Gastrocnemius medialis (tissue), 4 donors: ENCODE results near the gene ZDHHC14. TPM values are rescaled to one million over a fixed set of nuclear protein-coding genes. Genes with fewer than 3 reads are reported as not detected.

Experiments used
- ATAC-seq, 2 donors: fragments of 150-250 bp; one replicate each; pipeline ENCODE4 v1.9.1; 2016
- DNase-seq, 2 donors: peaks; one replicate each; pipeline ENCODE4 v3.0.0-alpha.2; 2019
- H3K27ac ChIP-seq, 4 donors: fragments of 200-600 bp; sonication (generic); 1 replicate in 1 of 4; 2 replicates in 3 of 4; pipeline ENCODE4 v1.5.1; 2016 to 2018; ENCODE audit warnings: mild to moderate bottlenecking in 2 of 4, moderate library complexity in 1 of 4
- H3K27me3 ChIP-seq, 3 donors: fragments of 200-600 bp; sonication (generic) in 2 of 3; 1 replicate in 1 of 3; 2 replicates in 2 of 3; pipeline versions ENCODE4 v1.5.1 to v1.6.0; 2016 to 2019; ENCODE audit warnings: mild to moderate bottlenecking in 1 of 3, moderate library complexity in 1 of 3
- H3K36me3 ChIP-seq, 2 donors: fragments of 200-600 bp; sonication (generic) in 1 of 2; one replicate each; pipeline ENCODE4 v1.5.1; 2017 to 2018
- H3K4me1 ChIP-seq, 2 donors: fragments of 200-600 bp; sonication (generic) in 1 of 2; one replicate each; pipeline ENCODE4 v1.5.1; 2016 to 2017; ENCODE audit warnings: mild to moderate bottlenecking in 2 of 2
- H3K4me3 ChIP-seq, 4 donors: fragments of 200-600 bp; sonication (generic) in 3 of 4; 1 replicate in 1 of 4; 2 replicates in 3 of 4; pipeline ENCODE4 v1.5.1; 2016 to 2019; ENCODE audit warnings: mild to moderate bottlenecking in 2 of 4
- H3K9me3 ChIP-seq, 3 donors: fragments of 200-600 bp; sonication (generic) in 2 of 3; 1 replicate in 1 of 3; 2 replicates in 2 of 3; pipeline ENCODE4 v1.5.1; 2016 to 2019
- POLR2A ChIP-seq, 2 donors: fragments of 450-650 bp; IDR thresholded peaks; one replicate each; pipeline ENCODE4 v1.6.1; 2017; ENCODE audit warnings: antibody characterized with exemption in 2 of 2, mild to moderate bottlenecking in 2 of 2, moderate library complexity in 2 of 2
- in situ Hi-C, 4 donors: fragments of 200-750 bp; cut with MboI; loops; one replicate each; pipeline versions ENCODE4 v1.15.0 to v1.8.0; 2017; ENCODE audit warnings: low sequenced_read_pairs in 4 of 4
- intact Hi-C: fragments of 100-400 bp; cut with DNase I; formaldehyde crosslinking; loops from one replicate; pipeline ENCODE4 v1.15.1; 2023; ENCODE audit warnings: low total_unique reads
- total RNA-seq, 4 donors: library from RNA; depleted of rRNA; stranded (reverse); fragments of >200 nt; gene quantifications; one replicate each; pipeline versions ENCODE4 v1.1.0 to v1.2.3, GENCODE V29; 2016
- TF ChIP-seq, protein P1 (sequence below), 5 experiments: fragments of 450-650 bp in 3 of 5; fragments of 200-600 bp in 2 of 5; sonication (generic) in 2 of 5; IDR thresholded peaks in 4 of 5; conservative IDR thresholded peaks in 1 of 5; 1 replicate in 4 of 5; 2 replicates in 1 of 5; pipeline ENCODE4 v1.5.1; 2016 to 2019; ENCODE audit warnings: antibody characterized with exemption in 5 of 5, mild to moderate bottlenecking in 3 of 5, moderate library complexity in 3 of 5

Gene ZDHHC14
- total RNA-seq, 4 donors from 2014 or later: 3.7 to 7.7 (median 5.9) TPM

DNA sequence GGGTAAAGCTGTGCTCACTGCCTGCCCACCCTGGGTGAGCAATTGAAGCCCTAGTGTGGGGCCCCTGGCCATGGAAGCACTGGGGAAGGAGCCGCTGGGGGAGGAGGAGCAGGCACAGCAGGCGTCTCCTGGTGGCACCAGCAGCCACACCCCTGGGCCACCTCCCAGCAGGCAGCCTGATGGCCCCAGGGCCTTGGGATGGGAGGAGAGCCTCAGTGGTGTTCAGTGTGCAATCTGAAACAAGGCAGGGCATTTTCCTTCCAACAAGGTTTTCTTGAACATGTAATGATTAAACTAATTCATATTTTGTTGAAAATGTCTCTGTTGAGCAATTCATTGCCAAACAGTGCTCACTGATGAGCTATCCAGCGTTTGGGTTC lies 151.0 kb downstream of the ZDHHC14 start:
- Histone ChIP-seq H3K4me1 (peaks cover 39 to 76% of the 10 kb centered on the region in 2 donors), H3K36me3 (no peaks in the 10 kb centered on the region), H3K27me3 (no peaks in the 10 kb centered on the region), H3K4me3 (no peak overlapping the region), H3K9me3 (no peaks in the 10 kb centered on the region), H3K27ac (peak overlapping the region; percentile 36 to 76 (median 64))
- DNase-seq (no peak), ATAC-seq (no peak)
- in situ Hi-C loops (no loop called here), intact Hi-C loops (loop anchor here (10.0 kb wide), 1 partner anchor 287 kb away; no protein-coding TSS in a partner anchor)
- TF ChIP-seq, protein P1, sequence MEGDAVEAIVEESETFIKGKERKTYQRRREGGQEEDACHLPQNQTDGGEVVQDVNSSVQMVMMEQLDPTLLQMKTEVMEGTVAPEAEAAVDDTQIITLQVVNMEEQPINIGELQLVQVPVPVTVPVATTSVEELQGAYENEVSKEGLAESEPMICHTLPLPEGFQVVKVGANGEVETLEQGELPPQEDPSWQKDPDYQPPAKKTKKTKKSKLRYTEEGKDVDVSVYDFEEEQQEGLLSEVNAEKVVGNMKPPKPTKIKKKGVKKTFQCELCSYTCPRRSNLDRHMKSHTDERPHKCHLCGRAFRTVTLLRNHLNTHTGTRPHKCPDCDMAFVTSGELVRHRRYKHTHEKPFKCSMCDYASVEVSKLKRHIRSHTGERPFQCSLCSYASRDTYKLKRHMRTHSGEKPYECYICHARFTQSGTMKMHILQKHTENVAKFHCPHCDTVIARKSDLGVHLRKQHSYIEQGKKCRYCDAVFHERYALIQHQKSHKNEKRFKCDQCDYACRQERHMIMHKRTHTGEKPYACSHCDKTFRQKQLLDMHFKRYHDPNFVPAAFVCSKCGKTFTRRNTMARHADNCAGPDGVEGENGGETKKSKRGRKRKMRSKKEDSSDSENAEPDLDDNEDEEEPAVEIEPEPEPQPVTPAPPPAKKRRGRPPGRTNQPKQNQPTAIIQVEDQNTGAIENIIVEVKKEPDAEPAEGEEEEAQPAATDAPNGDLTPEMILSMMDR (IDR thresholded peaks at IDR 0.05 in 4 of 5, conservative IDR thresholded peaks at IDR 0.05 in 1 of 5): no peak
- TF ChIP-seq POLR2A (IDR thresholded peaks at IDR 0.05): no peak

DNA sequence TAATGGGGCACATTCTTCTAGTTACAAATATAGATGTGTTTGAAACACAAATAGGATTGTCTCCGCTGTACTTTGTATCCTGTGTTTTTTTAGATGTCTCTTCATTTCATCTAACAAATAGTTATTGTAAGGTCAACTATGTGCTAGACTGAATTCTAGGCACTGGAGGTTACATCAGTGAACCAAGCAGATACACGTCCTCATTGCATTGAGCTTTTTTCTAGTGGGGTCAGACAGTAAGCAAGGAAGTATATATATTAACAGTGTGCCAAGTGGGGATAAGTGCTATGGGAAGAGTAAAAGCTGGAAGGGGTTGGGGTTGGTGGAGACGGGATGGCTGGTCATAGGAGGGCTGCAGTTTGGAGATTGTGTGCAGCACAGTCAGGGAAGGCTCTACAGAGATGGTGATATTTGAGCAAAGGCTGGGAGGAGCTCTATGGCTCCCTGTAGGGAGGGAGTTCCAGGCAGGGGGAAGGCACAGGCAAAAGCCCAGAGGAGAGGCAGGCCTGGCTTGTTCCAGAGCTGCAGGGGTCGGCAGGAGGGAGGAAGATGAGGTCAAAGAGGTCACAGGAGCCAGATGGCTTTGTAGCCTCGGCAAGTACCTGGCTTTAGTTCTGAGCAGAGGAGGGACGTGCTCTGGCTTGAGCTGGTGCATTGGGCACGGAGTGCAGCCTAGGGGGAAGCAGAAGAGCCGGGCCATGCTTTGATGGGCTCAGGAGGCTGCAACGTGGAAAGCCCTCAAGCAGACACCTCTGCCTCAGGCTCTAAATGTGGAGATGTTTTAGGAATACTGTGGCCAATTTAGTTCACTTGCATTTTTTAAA lies 152.3 kb downstream of the ZDHHC14 start:
- Histone ChIP-seq H3K9me3 (no peaks in the 10 kb centered on the region), H3K27ac (peak overlapping the region in 1 of 4 donors; percentile 6), H3K4me3 (no peak overlapping the region), H3K4me1 (peaks cover 52 to 76% of the 10 kb centered on the region in 2 donors), H3K27me3 (no peaks in the 10 kb centered on the region), H3K36me3 (no peaks in the 10 kb centered on the region)
- no peak for TF ChIP-seq POLR2A (IDR thresholded peaks at IDR 0.05)
- TF ChIP-seq, protein P1 (IDR thresholded peaks at IDR 0.05 in 4 of 5, conservative IDR thresholded peaks at IDR 0.05 in 1 of 5): no peak
- intact Hi-C loops (loop anchor here (10.0 kb wide), 1 partner anchor 288 kb away; no protein-coding TSS in a partner anchor), in situ Hi-C loops (no loop called here)
- no peak for DNase-seq
- no peak for ATAC-seq

DNA sequence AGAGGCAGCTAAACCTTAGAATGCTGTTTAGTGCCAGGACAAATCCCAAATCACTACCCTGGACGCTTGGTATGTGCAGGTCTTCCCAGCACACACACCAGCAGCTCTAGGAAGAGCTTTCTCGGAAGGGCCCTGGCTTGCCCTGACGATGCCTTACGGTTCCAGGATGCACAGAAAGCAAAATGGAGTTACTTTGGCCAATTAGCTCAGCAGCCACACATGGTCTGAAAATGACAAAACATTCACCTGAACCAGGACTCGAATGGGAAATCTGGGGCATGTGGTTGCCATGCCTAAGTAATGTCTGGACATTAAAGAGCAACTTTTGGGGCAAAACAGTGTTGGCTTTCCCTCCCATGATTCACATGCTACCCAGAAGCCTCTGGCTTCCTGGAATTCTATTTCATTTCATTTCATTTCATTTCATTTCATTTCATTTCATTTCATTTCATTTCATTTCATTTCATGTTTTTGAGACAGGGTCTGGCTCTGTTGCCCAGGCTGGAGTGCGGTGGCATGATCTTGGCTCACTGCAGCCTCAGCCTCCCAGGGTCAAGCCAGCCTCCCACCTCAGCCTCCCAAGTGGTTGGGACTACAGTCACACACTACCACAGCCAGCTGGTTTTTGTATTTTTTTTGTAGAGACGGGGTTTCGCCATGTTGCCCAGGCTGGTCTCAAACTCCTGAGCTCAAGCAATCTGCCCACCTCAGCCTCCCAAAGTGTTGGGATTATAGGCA lies 153.3 kb downstream of the ZDHHC14 start:
- in situ Hi-C loops (no loop called here), intact Hi-C loops (loop anchor here (10.0 kb wide), 1 partner anchor 290 kb away; no protein-coding TSS in a partner anchor)
- H3K4me3 ChIP-seq: no peak overlapping the region
- no peak for DNase-seq
- TF ChIP-seq POLR2A (IDR thresholded peaks at IDR 0.05): no peak
- TF ChIP-seq, protein P1 (IDR thresholded peaks at IDR 0.05 in 4 of 5, conservative IDR thresholded peaks at IDR 0.05 in 1 of 5): no peak
- no peak overlapping the region for H3K27ac ChIP-seq
- ATAC-seq: no peak
- H3K9me3 ChIP-seq: no peaks in the 10 kb centered on the region
- peaks cover 48 to 72% of the 10 kb centered on the region in 2 donors for H3K4me1 ChIP-seq
- H3K36me3 ChIP-seq: no peaks in the 10 kb centered on the region
- no peaks in the 10 kb centered on the region for H3K27me3 ChIP-seq

DNA sequence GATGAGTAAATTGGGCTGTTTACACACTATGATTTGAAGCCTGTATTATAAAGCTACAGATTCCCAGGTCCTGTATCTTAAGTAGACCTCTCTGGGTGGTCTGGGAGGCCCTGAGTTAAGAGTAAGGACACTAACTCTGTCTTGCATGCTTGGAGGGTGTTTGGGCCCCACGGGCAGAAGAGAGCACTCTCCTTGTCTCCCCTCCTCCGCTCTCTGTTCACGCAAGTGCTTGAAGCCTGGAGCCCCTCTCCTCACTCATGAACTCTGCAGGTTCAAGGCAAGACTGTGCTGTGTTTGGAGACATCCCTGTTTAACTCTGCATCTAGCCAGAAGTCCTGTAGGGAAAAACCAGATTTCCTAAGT lies 154.0 kb downstream of the ZDHHC14 start:
- Histone ChIP-seq H3K27ac (peak overlapping the region in 2 of 4 donors; percentile 23 to 59), H3K4me1 (peaks cover 45 to 70% of the 10 kb centered on the region in 2 donors), H3K9me3 (no peaks in the 10 kb centered on the region), H3K27me3 (no peaks in the 10 kb centered on the region), H3K4me3 (no peak overlapping the region), H3K36me3 (no peaks in the 10 kb centered on the region)
- no peak for TF ChIP-seq POLR2A (IDR thresholded peaks at IDR 0.05)
- TF ChIP-seq, protein P1 (IDR thresholded peaks at IDR 0.05 in 4 of 5, conservative IDR thresholded peaks at IDR 0.05 in 1 of 5): no peak
- DNase-seq (no peak), ATAC-seq (no peak)
- in situ Hi-C loops: no loop called here
- intact Hi-C loops: loop anchor here (10.0 kb wide), 1 partner anchor 290 kb away; no protein-coding TSS in a partner anchor
